GM23248 (cell line): Measurements from ENCODE around the gene LGALS3. TPM values are rescaled to one million over a fixed set of nuclear protein-coding genes. Genes with fewer than 3 reads are reported as not detected.

Experiments used
- DNase-seq: peaks from one replicate; pipeline ENCODE4 v3.0.0-alpha.2; 2015
- H2AFZ ChIP-seq: fragments of 200-600 bp; sonication (generic); 2 replicates; pipeline ENCODE4 v1.6.1; 2016; ENCODE audit warnings: antibody characterized with exemption
- H3F3A ChIP-seq: fragments of 200-600 bp; sonication (generic); 2 replicates; pipeline ENCODE4 v1.6.1; 2016; ENCODE audit warnings: mild to moderate bottlenecking, antibody characterized with exemption, mixed run types; ENCODE audit not compliant: insufficient read depth
- H3K27ac ChIP-seq: fragments of 200-600 bp; sonication (generic); 2 replicates; pipeline ENCODE4 v1.5.1; 2016; ENCODE audit warnings: mild to moderate bottlenecking
- H3K27me3 ChIP-seq: fragments of 200-600 bp; sonication (generic); replicated peaks from 2 replicates; pipeline ENCODE4 v1.6.1; 2016; ENCODE audit warnings: mild to moderate bottlenecking; ENCODE audit not compliant: insufficient read depth
- H3K36me3 ChIP-seq: fragments of 200-600 bp; sonication (generic); 2 replicates; pipeline ENCODE4 v1.6.1; 2016; ENCODE audit warnings: low read depth, mild to moderate bottlenecking
- H3K4me1 ChIP-seq: fragments of 200-600 bp; sonication (generic); 2 replicates; pipeline ENCODE4 v1.6.1; 2016; ENCODE audit warnings: mild to moderate bottlenecking; ENCODE audit not compliant: insufficient read depth
- H3K4me2 ChIP-seq: fragments of 200-600 bp; sonication (generic); one replicate; pipeline ENCODE4 v1.6.1; 2016; ENCODE audit warnings: mild to moderate bottlenecking; ENCODE audit not compliant: unreplicated experiment
- H3K4me3 ChIP-seq: fragments of 200-600 bp; sonication (generic); 2 replicates; pipeline ENCODE4 v1.5.1; 2016; ENCODE audit warnings: mild to moderate bottlenecking
- H3K79me2 ChIP-seq: fragments of 200-600 bp; sonication (generic); 2 replicates; pipeline ENCODE4 v1.6.1; 2016; ENCODE audit warnings: mild to moderate bottlenecking; ENCODE audit not compliant: insufficient read depth
- H3K9ac ChIP-seq: fragments of 200-600 bp; sonication (generic); 2 replicates; pipeline ENCODE4 v1.6.1; 2016; ENCODE audit warnings: mild to moderate bottlenecking
- H3K9me2 ChIP-seq: fragments of 200-600 bp; sonication (generic); 2 replicates; pipeline ENCODE4 v1.6.1; 2016; ENCODE audit warnings: mixed run types, mild to moderate bottlenecking, moderate library complexity; ENCODE audit not compliant: insufficient read depth
- H3K9me3 ChIP-seq: fragments of 200-600 bp; sonication (generic); one replicate; pipeline ENCODE4 v1.6.1; 2017; ENCODE audit warnings: low read depth
- H4K20me1 ChIP-seq: fragments of 200-600 bp; sonication (generic); 2 replicates; pipeline ENCODE4 v1.6.0; 2016; ENCODE audit not compliant: insufficient read depth
- EZH2 ChIP-seq: fragments of 200-600 bp; sonication (generic); IDR thresholded peaks from 2 replicates; pipeline ENCODE4 v1.6.1; 2018; ENCODE audit warnings: antibody characterized with exemption, mild to moderate bottlenecking; ENCODE audit not compliant: insufficient read depth, poor library complexity, severe bottlenecking
- EZH2phosphoT487 ChIP-seq: fragments of 200-600 bp; sonication (generic); IDR thresholded peaks from 2 replicates; pipeline ENCODE4 v1.6.1; 2018; ENCODE audit warnings: antibody characterized with exemption, moderate library complexity, mild to moderate bottlenecking, low read depth; ENCODE audit not compliant: insufficient read depth
- WGBS, 2 experiments: methylation state at CpG; one replicate each; pipeline ENCODE4 v1.1.6; 2015 to 2017; ENCODE audit warnings: low lambda C conversion rate in 2 of 2, low coverage in 1 of 2; ENCODE audit errors: missing lambda C conversion rate in 2 of 2; 5-methylcytosine and 5-hydroxymethylcytosine counted together
- in situ Hi-C: fragments of 300-500 bp; cut with MboI; formaldehyde crosslinking; loops from 2 replicates; pipeline ENCODE4 v1.15.0; 2020
- polyA plus RNA-seq: library from polyadenylated mRNA; unstranded; fragments of >200 nt; fragmentation: Nextera tagmentation; extraction: Ambion mirVana; gene quantifications from 2 replicates; pipeline ENCODE4 v1.2.1, GENCODE V29; 2016
- total RNA-seq: library from RNA; depleted of rRNA; stranded (reverse); fragments of >200 nt; shearing (Covaris generic); gene quantifications from 2 replicates; pipeline ENCODE4 v1.2.3, GENCODE V29; 2014; rRNA removed

Gene LGALS3
- total and polyA plus RNA-seq, 2 experiments from 2014 or later, result 363 to 541 TPM

- TF ChIP-seq EZH2phosphoT487 (no peak), EZH2 (no peak)
- WGBS, 2 experiments, result 89 to 93% methylated on average over 5 of the region's 5 CpGs
Measured at GRCh38 chr14:55194656-55195355, 65.8 kb downstream of the LGALS3 start.

More at GRCh38 chr14:55194656-55195355, 65.8 kb downstream of the LGALS3 start:
- H3K27ac ChIP-seq, result no peak overlapping the region
- in situ Hi-C loops, result no loop called here
- H3K36me3 ChIP-seq, result no peaks in the 10 kb centered on the region
- H3K9ac ChIP-seq, result no peak overlapping the region
- peaks cover 16% of the 10 kb centered on the region for H3K79me2 ChIP-seq
- no peaks in the 10 kb centered on the region for H3K9me2 ChIP-seq
- no peak for DNase-seq
- H2AFZ ChIP-seq, result no peak overlapping the region
- H3K4me1 ChIP-seq, result peaks cover 3% of the 10 kb centered on the region; the same call in 1 of the 2 replicates
- H3K27me3 ChIP-seq, result no peaks in the 10 kb centered on the region
- H3F3A ChIP-seq, result no peaks in the 10 kb centered on the region
- no peaks in the 10 kb centered on the region for H4K20me1 ChIP-seq
- no peak overlapping the region for H3K4me3 ChIP-seq
- no peak overlapping the region for H3K4me2 ChIP-seq
- H3K9me3 ChIP-seq, result no peaks in the 10 kb centered on the region

Other genes starting within 250 kb of the LGALS3 start
- 3.9 and 7.3 TPM in 2 replicates for gene GCH1, start 226.4 kb upstream of the LGALS3 start, total RNA-seq
- 3.1 and 4.2 TPM in 2 replicates for gene GCH1, start 226.4 kb upstream of the LGALS3 start, polyA plus RNA-seq
- gene WDHD1, start 102.2 kb upstream of the LGALS3 start, total RNA-seq, result 6.3 and 9.6 TPM in 2 replicates
- gene WDHD1, start 102.2 kb upstream of the LGALS3 start, polyA plus RNA-seq, result 6.6 and 7.5 TPM in 2 replicates
- 15.7 TPM in 2 replicates for gene SOCS4, start 102.0 kb upstream of the LGALS3 start, total RNA-seq
- gene SOCS4, start 102.0 kb upstream of the LGALS3 start, polyA plus RNA-seq, result 7.4 and 7.7 TPM in 2 replicates
- 79.4 and 92.6 TPM in 2 replicates for gene MAPK1IP1L, start 77.6 kb upstream of the LGALS3 start, total RNA-seq
- 89.0 and 92.5 TPM in 2 replicates for gene MAPK1IP1L, start 77.6 kb upstream of the LGALS3 start, polyA plus RNA-seq
- gene DLGAP5, start 62.3 kb downstream of the LGALS3 start, total RNA-seq, result 11.0 and 13.5 TPM in 2 replicates
- gene DLGAP5, start 62.3 kb downstream of the LGALS3 start, polyA plus RNA-seq, result 15.5 and 17.8 TPM in 2 replicates
- 8.9 and 10.5 TPM in 2 replicates for gene FBXO34, start 142.2 kb downstream of the LGALS3 start, total RNA-seq
- 10.2 and 10.9 TPM in 2 replicates for gene FBXO34, start 142.2 kb downstream of the LGALS3 start, polyA plus RNA-seq